Glomerular visceral epithelial cell (primary cell): ENCODE results near the gene KCND2.

Experiments
- DNase-seq: peaks from one replicate; pipeline ENCODE4 v3.0.0-alpha.2; 2016; ENCODE audit errors: extremely low spot score

The KCND2 gene

GRCh38 chr7:120311028-120311788 is 38.2 kb downstream of the KCND2 start:
- no peak for DNase-seq

GRCh38 chr7:120320218-120320961 is 47.4 kb downstream of the KCND2 start:
- DNase-seq: no peak

GRCh38 chr7:120327054-120327453 is 54.1 kb downstream of the KCND2 start:
- no peak for DNase-seq

- DNase-seq: no peak
Observed at GRCh38 chr7:120332433-120332832, 59.5 kb downstream of the KCND2 start.

- no peak for DNase-seq
Observed at GRCh38 chr7:120334475-120334874, 61.5 kb downstream of the KCND2 start.

DNA sequence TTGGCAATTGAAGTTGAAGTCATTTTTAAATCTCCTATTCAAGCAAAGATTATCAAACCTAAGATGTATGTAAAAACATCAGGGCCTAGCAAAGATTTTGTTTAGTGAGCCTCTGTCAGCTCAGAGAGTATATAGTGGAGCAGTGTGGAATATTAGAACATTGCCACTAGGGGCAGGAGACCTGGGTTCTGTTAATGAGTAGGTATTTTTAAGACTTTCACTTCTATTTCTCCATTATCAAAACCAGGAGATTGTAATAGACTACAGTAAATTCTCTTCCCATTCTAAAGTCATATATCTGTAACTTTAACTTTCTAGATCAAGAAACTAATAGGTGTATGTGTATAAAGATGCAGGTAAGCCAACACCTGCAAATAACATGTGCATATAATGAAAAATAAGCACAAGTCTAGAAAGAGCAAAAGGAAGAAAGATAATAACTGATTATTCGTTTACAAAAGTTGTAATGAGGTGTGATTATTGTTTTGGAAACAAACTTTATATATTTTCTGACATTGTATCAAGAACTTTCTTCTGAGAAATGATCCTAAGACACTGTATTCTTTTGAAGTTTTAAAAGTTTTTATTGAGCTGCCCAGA is 64.4 kb downstream of the KCND2 start:
- DNase-seq: peak; percentile 1

GRCh38 chr7:120344276-120344675 is 71.3 kb downstream of the KCND2 start:
- DNase-seq: no peak

GRCh38 chr7:120353171-120353570 is 80.2 kb downstream of the KCND2 start:
- no peak for DNase-seq

- DNase-seq: no peak
Observed at GRCh38 chr7:120360918-120361317, 87.9 kb downstream of the KCND2 start.

DNA sequence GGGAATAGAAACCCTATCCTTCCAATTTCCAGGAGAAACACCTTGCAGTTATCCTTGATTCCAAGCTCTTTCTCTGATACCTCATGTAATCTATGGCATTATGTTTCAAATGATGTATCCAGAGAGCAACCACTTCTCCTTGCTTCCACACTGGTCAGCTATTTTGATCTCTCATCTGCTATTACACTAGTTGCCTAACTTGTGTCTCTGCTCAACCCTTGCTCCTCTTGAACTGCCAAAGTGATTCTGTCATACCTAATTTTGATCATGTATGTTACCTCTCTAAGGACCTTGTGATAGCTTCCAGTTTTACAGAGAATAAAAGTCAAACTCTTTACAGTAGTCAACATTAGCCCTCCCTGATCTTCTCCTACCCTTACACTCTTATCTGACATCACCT is 90.4 kb downstream of the KCND2 start:
- no peak for DNase-seq

GRCh38 chr7:120370954-120371353 is 98.0 kb downstream of the KCND2 start:
- DNase-seq: no peak

GRCh38 chr7:120373174-120373573 is 100.2 kb downstream of the KCND2 start:
- no peak for DNase-seq

DNA sequence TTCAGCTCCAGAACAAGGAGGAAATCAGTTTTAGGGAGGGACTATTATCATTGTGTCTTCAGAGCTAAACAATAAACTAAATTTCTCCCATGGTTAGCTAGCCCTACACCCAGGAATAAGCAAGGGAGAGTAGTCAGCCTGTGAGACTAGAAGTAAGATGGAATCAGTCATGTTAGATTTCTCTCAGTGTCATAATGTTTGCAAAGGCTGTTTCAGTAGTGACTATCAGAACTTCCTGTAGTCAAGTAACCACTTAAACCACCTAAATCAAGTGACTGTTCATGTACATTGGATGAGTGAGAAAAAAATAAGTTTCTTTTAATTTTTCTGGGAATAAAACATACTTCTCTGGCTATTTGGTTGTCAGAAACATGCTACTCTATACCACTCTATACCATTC is 121.6 kb downstream of the KCND2 start:
- DNase-seq: no peak

DNA sequence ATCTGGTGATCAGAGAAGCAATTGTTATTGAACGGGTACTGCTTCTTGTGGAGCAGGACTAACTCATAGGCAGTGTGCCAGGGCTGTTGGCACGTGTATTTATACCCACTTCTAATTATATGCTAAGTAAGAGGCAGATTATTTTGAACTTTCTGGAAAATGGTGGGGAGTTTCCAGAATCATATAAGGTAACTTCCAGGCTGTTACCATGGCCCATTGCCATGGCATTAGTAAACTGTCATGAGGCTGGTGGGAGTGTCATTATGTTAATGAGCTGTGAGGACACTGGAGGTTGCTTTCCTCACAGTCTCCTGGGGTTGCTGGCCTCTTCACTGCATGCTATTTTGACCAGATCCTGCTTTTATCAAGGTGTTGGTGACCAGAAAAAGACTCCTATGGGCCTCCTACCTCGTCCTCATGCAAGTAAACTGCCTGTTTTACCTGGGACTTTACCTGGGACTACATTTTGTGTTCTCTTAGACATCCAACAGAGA is 122.6 kb downstream of the KCND2 start:
- DNase-seq: no peak

DNA sequence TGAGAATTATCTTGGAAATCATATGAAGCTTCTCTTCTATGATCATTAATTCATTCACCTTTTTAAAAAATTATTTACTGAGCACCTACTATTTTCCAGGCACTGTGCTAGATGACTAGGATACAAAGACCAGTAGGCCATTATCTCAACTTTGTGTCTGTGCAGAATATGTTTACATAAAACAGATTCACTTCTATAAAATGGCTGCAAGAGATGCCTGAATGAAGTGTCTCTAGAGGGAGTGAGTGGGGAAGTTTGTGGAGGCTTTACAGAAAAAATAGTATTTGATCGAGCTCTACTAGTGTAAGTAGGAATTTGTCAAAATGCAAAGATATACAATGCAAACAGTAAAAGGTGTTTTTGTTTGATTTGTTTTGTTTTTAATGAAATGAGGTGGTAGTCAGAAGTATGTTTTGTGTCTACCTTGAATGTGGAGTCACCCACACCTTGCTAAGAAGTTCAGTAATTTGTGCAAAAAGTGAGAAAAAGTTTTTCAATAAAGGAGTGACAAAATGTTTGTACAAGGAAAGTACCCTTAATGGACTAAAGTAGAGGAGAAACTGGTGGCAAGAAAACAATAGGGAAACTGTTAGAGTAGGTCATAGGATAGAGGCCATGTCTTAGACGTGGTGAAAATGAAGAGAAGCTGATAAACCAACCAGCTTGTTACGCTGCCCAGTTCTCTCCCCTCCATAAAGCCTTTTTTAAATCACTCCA is 125.5 kb downstream of the KCND2 start:
- DNase-seq: no peak

- DNase-seq: no peak
Observed at GRCh38 chr7:120400806-120401455, 128.0 kb downstream of the KCND2 start.

GRCh38 chr7:120402079-120402767 is 129.2 kb downstream of the KCND2 start:
- DNase-seq: peak; percentile 7

GRCh38 chr7:120402801-120403200 is 129.8 kb downstream of the KCND2 start:
- no peak for DNase-seq

DNA sequence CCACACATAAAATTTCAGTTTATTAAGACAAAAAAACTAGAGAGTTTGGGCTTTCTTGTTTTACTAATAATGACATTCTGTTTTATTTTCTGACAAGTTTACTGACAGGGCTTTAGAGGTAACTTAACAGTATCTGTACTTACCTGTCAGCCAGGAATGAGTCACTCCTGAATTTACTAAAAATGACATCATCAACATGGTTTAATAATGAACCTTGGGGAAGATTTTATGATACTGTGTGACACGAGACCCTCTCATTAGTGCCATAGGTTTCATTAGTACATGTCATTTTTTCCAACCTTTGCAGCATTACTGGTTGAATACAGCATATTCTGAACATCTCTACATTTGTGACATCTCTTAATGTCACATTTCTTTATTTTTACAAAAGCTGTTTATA is 131.1 kb downstream of the KCND2 start:
- DNase-seq: peak; percentile 12

- DNase-seq: no peak
Observed at GRCh38 chr7:120405652-120406051, 132.7 kb downstream of the KCND2 start.

- DNase-seq: no peak
Observed at GRCh38 chr7:120407010-120407409, 134.0 kb downstream of the KCND2 start.
